DOHH2 (cell line): ENCODE results near the gene MRPL53.
A peak's percentile ranks its signal among the peaks of the same experiment; 100 is the strongest.

Experiments used
- H3F3A ChIP-seq: fragments of 200-600 bp; sonication (generic), shearing (Covaris generic); 2 replicates; pipeline ENCODE4 v1.6.0; 2016; ENCODE audit warnings: antibody characterized with exemption, mild to moderate bottlenecking; ENCODE audit not compliant: control insufficient read depth, insufficient read depth
- H3K27ac ChIP-seq: fragments of 200-600 bp; sonication (generic); 2 replicates; pipeline ENCODE4 v1.5.1; 2014; ENCODE audit warnings: low read depth, mild to moderate bottlenecking, low read length, moderate library complexity
- H3K27me3 ChIP-seq: fragments of 200-600 bp; sonication (generic); 2 replicates; pipeline ENCODE4 v1.6.1; 2014; ENCODE audit warnings: mild to moderate bottlenecking, low read length, mixed read lengths; ENCODE audit not compliant: control insufficient read depth
- H3K36me3 ChIP-seq: fragments of 200-600 bp; sonication (generic); 2 replicates; pipeline ENCODE4 v1.6.1; 2014; ENCODE audit warnings: mild to moderate bottlenecking, low read length, moderate library complexity, mixed read lengths; ENCODE audit not compliant: control insufficient read depth
- H3K4me1 ChIP-seq: fragments of 200-600 bp; sonication (generic); 2 replicates; pipeline ENCODE4 v1.6.1; 2014; ENCODE audit warnings: mild to moderate bottlenecking, low read length, mixed read lengths; ENCODE audit not compliant: control insufficient read depth
- H3K4me2 ChIP-seq: fragments of 200-600 bp; sonication (generic); 2 replicates; pipeline ENCODE4 v1.6.0; 2014; ENCODE audit warnings: mild to moderate bottlenecking, low read length, moderate library complexity
- H3K4me3 ChIP-seq: fragments of 200-600 bp; sonication (generic); 2 replicates; pipeline ENCODE4 v1.5.1; 2014; ENCODE audit warnings: mild to moderate bottlenecking, low read length, mixed read lengths
- H3K79me2 ChIP-seq: fragments of 200-600 bp; sonication (generic); 2 replicates; pipeline ENCODE4 v1.6.1; 2014; ENCODE audit warnings: mild to moderate bottlenecking, low read length, mixed read lengths; ENCODE audit not compliant: control insufficient read depth
- H3K9me2 ChIP-seq: fragments of 200-600 bp; sonication (generic); replicated peaks from 2 replicates; pipeline ENCODE4 v1.6.1; 2014; ENCODE audit warnings: mild to moderate bottlenecking, low read length, mixed read lengths; ENCODE audit not compliant: control insufficient read depth
- H3K9me3 ChIP-seq: fragments of 200-600 bp; sonication (generic); 2 replicates; pipeline ENCODE4 v1.6.1; 2014; ENCODE audit warnings: antibody characterized with exemption, low read length, mixed read lengths; ENCODE audit not compliant: control insufficient read depth, insufficient read depth
- H4K20me1 ChIP-seq: fragments of 200-600 bp; sonication (generic); 2 replicates; pipeline ENCODE4 v1.6.0; 2014; ENCODE audit warnings: low read depth, mild to moderate bottlenecking, antibody characterized with exemption, low read length, moderate library complexity; ENCODE audit not compliant: control insufficient read depth, insufficient read depth
- EZH2phosphoT487 ChIP-seq: fragments of 200-600 bp; sonication (generic); IDR thresholded peaks from 2 replicates; pipeline ENCODE4 v1.6.1; 2017; ENCODE audit warnings: borderline replicate concordance, mild to moderate bottlenecking, antibody characterized with exemption, low read length, moderate library complexity, mixed read lengths
- TF ChIP-seq, protein P1 (sequence below): fragments of 200-600 bp; sonication (generic); IDR thresholded peaks from one replicate; pipeline ENCODE4 v1.5.1; 2014; ENCODE audit warnings: antibody characterized with exemption, mild to moderate bottlenecking, low read depth, low read length; ENCODE audit not compliant: poor library complexity, severe bottlenecking

Gene MRPL53

DNA sequence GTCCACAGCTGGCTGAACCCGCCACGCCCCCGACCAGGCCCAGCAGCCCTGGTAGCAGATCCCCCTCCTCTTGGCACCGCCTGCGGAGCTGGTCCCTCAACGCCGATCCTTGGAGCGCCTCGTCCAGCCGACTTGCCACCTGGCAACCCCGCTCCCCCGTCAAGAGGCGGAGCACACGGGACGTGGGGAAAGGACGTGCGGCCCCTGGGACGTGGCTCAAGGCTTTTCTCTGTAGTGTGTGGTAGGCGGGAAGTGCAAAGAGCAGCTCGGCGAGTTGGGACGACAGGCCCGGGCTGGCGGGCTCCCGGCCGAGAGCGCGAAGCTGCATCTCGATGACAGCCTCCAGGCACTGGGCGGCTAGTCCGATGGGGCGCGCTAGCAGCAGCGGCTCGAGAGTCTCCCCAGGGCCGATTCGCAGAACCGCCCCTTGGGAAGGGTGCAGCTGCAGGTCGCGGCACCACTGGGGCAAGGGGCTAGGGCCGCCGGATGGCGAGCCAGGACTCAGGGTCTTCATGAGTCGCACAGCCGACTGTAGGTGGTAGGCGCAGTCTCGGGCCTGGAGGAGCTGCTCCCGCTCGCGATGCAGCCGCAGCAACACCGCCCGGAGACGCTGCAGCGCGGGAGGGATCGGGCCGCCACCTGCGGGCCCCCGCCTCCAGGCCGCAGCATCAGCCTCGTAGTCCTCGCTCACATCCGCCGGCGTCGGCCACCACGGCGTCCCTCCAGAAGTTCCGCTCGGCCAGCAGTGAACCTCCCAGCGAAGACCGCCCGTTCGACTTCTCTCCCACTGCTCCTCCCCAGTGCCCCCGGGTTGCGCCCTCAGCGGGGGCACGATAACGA, 9.7 kb upstream of the MRPL53 start:
- no peaks in the 10 kb centered on the region for H3F3A ChIP-seq
- H4K20me1 ChIP-seq, result peaks cover 10% of the 10 kb centered on the region; the same call in 1 of the 2 replicates
- H3K27ac ChIP-seq, result peak overlapping the region; percentile 78
- peaks cover 35% of the 10 kb centered on the region for H3K36me3 ChIP-seq
- no peaks in the 10 kb centered on the region for H3K9me2 ChIP-seq
- H3K9me3 ChIP-seq, result no peaks in the 10 kb centered on the region
- H3K4me3 ChIP-seq, result peak overlapping the region; percentile 98
- no peaks in the 10 kb centered on the region for H3K27me3 ChIP-seq
- peaks cover 36% of the 10 kb centered on the region for H3K79me2 ChIP-seq
- H3K4me2 ChIP-seq, result peak overlapping the region; percentile 99
- TF ChIP-seq EZH2phosphoT487, result no peak
- TF ChIP-seq, protein P1, sequence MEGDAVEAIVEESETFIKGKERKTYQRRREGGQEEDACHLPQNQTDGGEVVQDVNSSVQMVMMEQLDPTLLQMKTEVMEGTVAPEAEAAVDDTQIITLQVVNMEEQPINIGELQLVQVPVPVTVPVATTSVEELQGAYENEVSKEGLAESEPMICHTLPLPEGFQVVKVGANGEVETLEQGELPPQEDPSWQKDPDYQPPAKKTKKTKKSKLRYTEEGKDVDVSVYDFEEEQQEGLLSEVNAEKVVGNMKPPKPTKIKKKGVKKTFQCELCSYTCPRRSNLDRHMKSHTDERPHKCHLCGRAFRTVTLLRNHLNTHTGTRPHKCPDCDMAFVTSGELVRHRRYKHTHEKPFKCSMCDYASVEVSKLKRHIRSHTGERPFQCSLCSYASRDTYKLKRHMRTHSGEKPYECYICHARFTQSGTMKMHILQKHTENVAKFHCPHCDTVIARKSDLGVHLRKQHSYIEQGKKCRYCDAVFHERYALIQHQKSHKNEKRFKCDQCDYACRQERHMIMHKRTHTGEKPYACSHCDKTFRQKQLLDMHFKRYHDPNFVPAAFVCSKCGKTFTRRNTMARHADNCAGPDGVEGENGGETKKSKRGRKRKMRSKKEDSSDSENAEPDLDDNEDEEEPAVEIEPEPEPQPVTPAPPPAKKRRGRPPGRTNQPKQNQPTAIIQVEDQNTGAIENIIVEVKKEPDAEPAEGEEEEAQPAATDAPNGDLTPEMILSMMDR, result no peak
- H3K4me1 ChIP-seq, result peaks cover 23% of the 10 kb centered on the region

DNA sequence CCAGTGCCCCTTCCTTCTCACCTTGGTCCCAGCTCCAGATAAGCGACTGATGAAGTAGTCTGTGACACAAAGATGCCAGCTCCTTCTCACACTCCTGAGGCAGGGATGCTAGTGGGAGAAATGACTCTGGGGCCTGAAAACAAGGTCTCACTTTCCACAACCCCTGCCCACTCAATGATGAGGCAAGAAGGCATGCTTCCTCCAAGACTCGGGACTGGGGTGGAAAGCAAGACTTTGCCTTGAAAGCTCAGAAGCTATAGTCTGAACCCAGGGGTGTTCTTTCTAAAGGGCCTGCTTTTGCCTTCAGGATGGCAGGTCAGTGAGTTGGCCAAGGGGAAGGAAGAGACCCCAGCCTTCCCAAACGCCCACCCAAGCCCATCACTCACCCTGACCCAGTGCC, 9.0 kb upstream of the MRPL53 start:
- peak overlapping the region; percentile 99 for H3K4me2 ChIP-seq
- H3K9me3 ChIP-seq, result no peaks in the 10 kb centered on the region
- peaks cover 23% of the 10 kb centered on the region for H3K4me1 ChIP-seq
- H3K4me3 ChIP-seq, result peak overlapping the region; percentile 98
- H3K27me3 ChIP-seq, result no peaks in the 10 kb centered on the region
- H4K20me1 ChIP-seq, result peaks cover 10% of the 10 kb centered on the region; the same call in 1 of the 2 replicates
- TF ChIP-seq EZH2phosphoT487, result no peak
- TF ChIP-seq, protein P1, result no peak
- no peaks in the 10 kb centered on the region for H3K9me2 ChIP-seq
- no peak overlapping the region for H3K27ac ChIP-seq
- H3F3A ChIP-seq, result no peaks in the 10 kb centered on the region
- H3K79me2 ChIP-seq, result peaks cover 36% of the 10 kb centered on the region
- peaks cover 35% of the 10 kb centered on the region for H3K36me3 ChIP-seq

DNA sequence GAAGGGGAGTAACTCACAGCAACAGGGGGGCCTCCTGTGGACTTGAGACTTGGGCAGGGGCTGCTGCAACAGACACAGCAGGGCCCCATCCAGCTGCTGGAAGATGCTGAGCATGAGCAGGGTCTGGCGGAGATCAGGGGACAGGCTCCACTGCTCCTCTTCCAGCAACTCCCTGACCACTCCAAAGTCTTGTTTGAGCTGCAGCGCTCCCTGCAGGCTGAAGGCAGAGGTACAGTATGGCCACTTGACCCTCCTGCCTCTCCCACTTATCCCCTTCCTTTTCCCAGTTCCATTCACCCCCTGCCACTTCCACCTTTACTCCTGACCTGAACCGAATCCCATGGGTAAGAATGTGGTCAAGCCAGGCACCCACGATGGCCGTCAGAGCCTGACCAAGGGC, 2.4 kb upstream of the MRPL53 start:
- no peak overlapping the region for H3K4me2 ChIP-seq
- H3K4me1 ChIP-seq, result peaks cover 16% of the 10 kb centered on the region
- no peaks in the 10 kb centered on the region for H3K9me2 ChIP-seq
- peaks cover 39% of the 10 kb centered on the region for H3K36me3 ChIP-seq
- TF ChIP-seq, protein P1, result peak; percentile 65
- TF ChIP-seq EZH2phosphoT487, result no peak
- no peak overlapping the region for H3K4me3 ChIP-seq
- 0 out of 2 replicates have a peak, but pooled peaks cover 3% of the 10 kb centered on the region for H4K20me1 ChIP-seq
- H3K9me3 ChIP-seq, result no peaks in the 10 kb centered on the region
- H3F3A ChIP-seq, result peaks cover 11% of the 10 kb centered on the region
- peaks cover 21% of the 10 kb centered on the region for H3K79me2 ChIP-seq
- H3K27me3 ChIP-seq, result no peaks in the 10 kb centered on the region
- H3K27ac ChIP-seq, result no peak overlapping the region
